Caco-2 (cell line): Measurements from ENCODE around the gene SLC13A4. TPM values are rescaled to one million over a fixed set of nuclear protein-coding genes. Genes with fewer than 3 reads are reported as not detected.

Experiments
- BruUV-seq: library from RNA; stranded (reverse); fragments of 400-500 nt; replicated peaks from 2 replicates; lab custom pipeline; 2021; lab: Mats Ljungman, UMichigan
- CTCF ChIA-PET: fragments of 300-600 bp; sonication (Branson Sonifier 250); formaldehyde crosslinking; loops from one replicate; lab custom pipeline; 2022; ENCODE audit warnings: antibody characterized with exemption; lab: Charles Lee
- POLR2A ChIA-PET: fragments of 300-600 bp; sonication (Branson Sonifier 250); formaldehyde crosslinking; loops from one replicate; lab custom pipeline; 2022; ENCODE audit warnings: antibody characterized with exemption; lab: Charles Lee
- DNase-seq, 2 experiments: peaks; one replicate each; pipeline versions ENCODE4 v3.0.0 to v3.0.0-alpha.2; 2020 to 2022
- H3K27me3 ChIP-seq: replicated peaks from 2 replicates; pipeline ENCODE4 v1.6.0; 2011; ENCODE audit warnings: low read length; ENCODE audit not compliant: control insufficient read depth, insufficient read depth
- H3K36me3 ChIP-seq: 2 replicates; pipeline ENCODE4 v1.5.1; 2011; ENCODE audit warnings: low read length; ENCODE audit not compliant: control insufficient read depth, insufficient read depth
- H3K4me1 ChIP-seq: fragments of 250-450 bp; sonication (Bioruptor Pico); 2 replicates; pipeline ENCODE4 v1.5.1; 2020; ENCODE audit warnings: mild to moderate bottlenecking
- H3K4me3 ChIP-seq: 2 replicates; pipeline ENCODE4 v1.5.1; 2011; ENCODE audit warnings: low read depth, mild to moderate bottlenecking, control low read depth, low read length
- H3K9me3 ChIP-seq: fragments of 250-450 bp; sonication (Bioruptor Pico); 2 replicates; pipeline ENCODE4 v1.5.1; 2020; ENCODE audit warnings: mild to moderate bottlenecking, moderate library complexity
- H3K27ac Mint-ChIP-seq: one replicate; pipeline ENCODE4 v1.8.0; 2022; ENCODE audit warnings: mixed read lengths; ENCODE audit not compliant: unreplicated experiment
- H3K27me3 Mint-ChIP-seq: one replicate; pipeline ENCODE4 v1.8.0; 2022; ENCODE audit warnings: mixed read lengths; ENCODE audit not compliant: insufficient read depth, unreplicated experiment
- H3K36me3 Mint-ChIP-seq: one replicate; pipeline ENCODE4 v1.8.0; 2022; ENCODE audit warnings: mild to moderate bottlenecking, mixed read lengths; ENCODE audit not compliant: insufficient read depth, unreplicated experiment
- H3K4me1 Mint-ChIP-seq: one replicate; pipeline ENCODE4 v1.8.0; 2022; ENCODE audit warnings: low read depth, mixed read lengths; ENCODE audit not compliant: unreplicated experiment
- H3K4me3 Mint-ChIP-seq: one replicate; pipeline ENCODE4 v1.8.0; 2022; ENCODE audit warnings: mild to moderate bottlenecking, moderate library complexity, mixed read lengths; ENCODE audit not compliant: unreplicated experiment
- H3K9me3 Mint-ChIP-seq: one replicate; pipeline ENCODE4 v1.8.0; 2022; ENCODE audit warnings: mixed read lengths; ENCODE audit not compliant: unreplicated experiment
- CTCF ChIP-seq, 2 experiments: fragments of 200-600 bp in 1 of 2; IDR thresholded peaks; 1 replicate in 1 of 2; 2 replicates in 1 of 2; pipeline versions ENCODE4 v1.5.1 to v1.8.0; 2011 to 2022; ENCODE audit warnings: antibody characterized with exemption in 1 of 2, control low read depth in 1 of 2, inconsistent platforms in 1 of 2, low read depth in 1 of 2, low read length in 1 of 2, mild to moderate bottlenecking in 1 of 2, moderate library complexity in 1 of 2; ENCODE audit not compliant: insufficient read depth in 1 of 2, severe bottlenecking in 1 of 2, unreplicated experiment in 1 of 2
- intact Hi-C: fragments of 100-400 bp; cut with micrococcal nuclease; formaldehyde crosslinking; loops from one replicate; pipeline ENCODE4 v1.10.0; 2022; ENCODE audit not compliant: unreplicated experiment
- total RNA-seq: library from RNA; stranded (reverse); gene quantifications from 2 replicates; pipeline ENCODE4 v1.2.3, GENCODE V29; 2022

Gene SLC13A4
- total RNA-seq, 1 experiment from 2014 or later: not detected

GRCh38 chr7:135771961-135772638, 44.1 kb upstream of the SLC13A4 start:
- Histone ChIP-seq H3K27me3 (no peaks in the 10 kb centered on the region), H3K9me3 (no peaks in the 10 kb centered on the region; the same call in 1 of the 2 replicates), H3K36me3 (no peaks in the 10 kb centered on the region), H3K4me3 (no peak overlapping the region), H3K4me1 (peaks cover 21% of the 10 kb centered on the region)
- no TSS peak for BruUV-seq
- ChIA-PET POLR2A (interaction anchor here (0.6 kb wide), 1 partner anchor 223 kb away, joined by 3 read pairs; no protein-coding TSS in a partner anchor), CTCF (interaction anchor here (1.0 kb wide), 1 partner anchor 99 kb away, joined by 3 read pairs; no protein-coding TSS in a partner anchor)
- Mint-ChIP-seq H3K4me1 (peaks cover 23% of the 10 kb centered on the region), H3K9me3 (peaks cover 1% of the 10 kb centered on the region), H3K36me3 (peaks cover 6% of the 10 kb centered on the region), H3K4me3 (no peak overlapping the region), H3K27ac (peak overlapping the region; percentile 65), H3K27me3 (no peaks in the 10 kb centered on the region)
- DNase-seq: no peak
- intact Hi-C loops: no loop called here
- no peak for TF ChIP-seq CTCF (IDR thresholded peaks at IDR 0.05; ENCODE audit: insufficient read depth in 1 of 2, low read depth in 1 of 2, low read length in 1 of 2, severe bottlenecking in 1 of 2, unreplicated experiment in 1 of 2)

GRCh38 chr7:135771051-135771450, 43.1 kb upstream of the SLC13A4 start:
- H3K27me3 ChIP-seq: no peaks in the 10 kb centered on the region
- H3K4me1 Mint-ChIP-seq: peaks cover 23% of the 10 kb centered on the region
- ChIA-PET CTCF (no interaction called here), POLR2A (no interaction called here)
- no peak for DNase-seq
- H3K27me3 Mint-ChIP-seq: no peaks in the 10 kb centered on the region
- no peak overlapping the region for H3K4me3 Mint-ChIP-seq
- TF ChIP-seq CTCF (IDR thresholded peaks at IDR 0.05; ENCODE audit: insufficient read depth in 1 of 2, low read depth in 1 of 2, low read length in 1 of 2, severe bottlenecking in 1 of 2, unreplicated experiment in 1 of 2): no peak
- peaks cover 21% of the 10 kb centered on the region for H3K4me1 ChIP-seq
- no peaks in the 10 kb centered on the region for H3K9me3 Mint-ChIP-seq
- no peak overlapping the region for H3K27ac Mint-ChIP-seq
- no peak overlapping the region for H3K4me3 ChIP-seq
- H3K36me3 ChIP-seq: no peaks in the 10 kb centered on the region
- intact Hi-C loops: no loop called here
- peaks cover 6% of the 10 kb centered on the region for H3K36me3 Mint-ChIP-seq
- no TSS peak for BruUV-seq
- H3K9me3 ChIP-seq: no peaks in the 10 kb centered on the region

GRCh38 chr7:135770139-135770710, 42.2 kb upstream of the SLC13A4 start:
- no peaks in the 10 kb centered on the region for H3K9me3 ChIP-seq
- ChIA-PET CTCF (interaction anchor here (0.7 kb wide), 1 partner anchor 229 kb away, joined by 4 read pairs; no protein-coding TSS in a partner anchor), POLR2A (no interaction called here)
- no peak for TF ChIP-seq CTCF (IDR thresholded peaks at IDR 0.05; ENCODE audit: insufficient read depth in 1 of 2, low read depth in 1 of 2, low read length in 1 of 2, severe bottlenecking in 1 of 2, unreplicated experiment in 1 of 2)
- H3K4me1 ChIP-seq: peaks cover 21% of the 10 kb centered on the region
- no TSS peak for BruUV-seq
- H3K36me3 ChIP-seq: no peaks in the 10 kb centered on the region
- intact Hi-C loops: no loop called here
- Mint-ChIP-seq H3K36me3 (peaks cover 6% of the 10 kb centered on the region), H3K27ac (no peak overlapping the region), H3K27me3 (no peaks in the 10 kb centered on the region), H3K4me3 (no peak overlapping the region), H3K9me3 (no peaks in the 10 kb centered on the region), H3K4me1 (peaks cover 23% of the 10 kb centered on the region)
- H3K27me3 ChIP-seq: no peaks in the 10 kb centered on the region
- H3K4me3 ChIP-seq: no peak overlapping the region
- DNase-seq: no peak
